SU-DHL-6 (cell line): ENCODE data around the gene NOM1.

Source experiments
- CTCF ChIP-seq: fragments of 200-600 bp; sonication (generic); IDR thresholded peaks from one replicate; pipeline ENCODE4 v1.5.1; 2017; ENCODE audit warnings: antibody characterized with exemption, mild to moderate bottlenecking, low read length, moderate library complexity; ENCODE audit not compliant: insufficient read depth, poor library complexity, severe bottlenecking
- EZH2phosphoT487 ChIP-seq: fragments of 200-600 bp; sonication (generic), shearing (Covaris generic); conservative IDR thresholded peaks from 2 replicates; pipeline ENCODE4 v1.6.1; 2018; ENCODE audit warnings: mild to moderate bottlenecking, antibody characterized with exemption, low read length, moderate library complexity, mixed read lengths

DNA sequence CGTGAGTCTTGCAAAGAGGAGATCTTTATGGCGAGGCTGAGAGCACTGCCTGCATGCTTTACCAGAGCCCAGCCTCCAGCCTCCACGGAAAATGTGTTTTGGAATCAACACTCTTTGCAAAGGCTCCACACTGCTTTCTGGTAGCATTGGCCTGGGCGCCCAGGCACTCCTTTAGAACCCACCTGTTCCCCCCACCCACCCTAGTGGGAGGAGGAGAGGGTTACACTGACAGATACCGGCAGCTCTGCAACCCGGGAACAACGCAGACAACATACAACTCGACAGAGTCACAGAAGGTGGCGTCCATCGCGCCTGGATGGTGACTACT is 66.5 kb downstream of the NOM1 start:
- TF ChIP-seq CTCF (no peak), EZH2phosphoT487 (no peak)
